ENCODE measurements around the gene MEPCE.
A peak's percentile ranks its signal among the peaks of the same experiment; 100 is the strongest.

Gene MEPCE

GRCh38 chr7:100457033-100457432 is 27.4 kb downstream of the MEPCE start:
- no peak for DNase-seq (ENCODE audit: low read depth in 2 of 2, low spot score in 1 of 2)

GRCh38 chr7:100464210-100464660 is 34.6 kb downstream of the MEPCE start, which contains the start of gene SPACDR:
Gene SPACDR (minus strand): TSS chr7:100464260. CDS start chr7:100464025, 235 bp downstream.
- DNase-seq (ENCODE audit: low read depth in 2 of 2, low spot score in 1 of 2), result no peak

GRCh38 chr7:100464791-100465190 is 35.2 kb downstream of the MEPCE start:
- no peak for DNase-seq (ENCODE audit: low read depth in 2 of 2, low spot score in 1 of 2)

- no peak for DNase-seq (ENCODE audit: low read depth in 2 of 2, low spot score in 1 of 2)
These were observed 35.7 kb downstream of the MEPCE start for GRCh38 chr7:100465299-100465698.

- no peak for DNase-seq (ENCODE audit: low read depth in 2 of 2, low spot score in 1 of 2)
These were observed 36.2 kb downstream of the MEPCE start for GRCh38 chr7:100465702-100466311.

GRCh38 chr7:100466653-100467605 is 37.3 kb downstream of the MEPCE start:
- DNase-seq (ENCODE audit: low read depth in 2 of 2, low spot score in 1 of 2), result no peak

- no peak for DNase-seq (ENCODE audit: low read depth in 2 of 2, low spot score in 1 of 2)
These were observed 38.2 kb downstream of the MEPCE start for GRCh38 chr7:100467638-100468373.

GRCh38 chr7:100469227-100470044 is 39.8 kb downstream of the MEPCE start:
- DNase-seq (ENCODE audit: low read depth in 2 of 2, low spot score in 1 of 2), result peak; percentile 50 to 67

GRCh38 chr7:100471021-100471420 is 41.4 kb downstream of the MEPCE start:
- no peak for DNase-seq (ENCODE audit: low read depth in 2 of 2, low spot score in 1 of 2)

- DNase-seq (ENCODE audit: low read depth in 2 of 2, low spot score in 1 of 2), result no peak
These were observed 42.7 kb downstream of the MEPCE start for GRCh38 chr7:100472121-100472851.

GRCh38 chr7:100472854-100473499 is 43.3 kb downstream of the MEPCE start:
- DNase-seq (ENCODE audit: low read depth in 2 of 2, low spot score in 1 of 2), result no peak

GRCh38 chr7:100475549-100475948 is 45.9 kb downstream of the MEPCE start:
- DNase-seq (ENCODE audit: low read depth in 2 of 2, low spot score in 1 of 2), result no peak

- DNase-seq (ENCODE audit: low read depth in 2 of 2, low spot score in 1 of 2), result no peak
These were observed 46.6 kb downstream of the MEPCE start for GRCh38 chr7:100476101-100476780.

GRCh38 chr7:100476903-100477870 is 47.6 kb downstream of the MEPCE start:
- no peak for DNase-seq (ENCODE audit: low read depth in 2 of 2, low spot score in 1 of 2)

GRCh38 chr7:100477871-100478267 is 48.2 kb downstream of the MEPCE start:
- DNase-seq (ENCODE audit: low read depth in 2 of 2, low spot score in 1 of 2), result no peak

- peak; percentile 72 to 81 for DNase-seq (ENCODE audit: low read depth in 2 of 2, low spot score in 1 of 2)
These were observed 49.5 kb downstream of the MEPCE start, which contains the start of gene TSC22D4 for GRCh38 chr7:100478958-100479660. Gene TSC22D4 (minus strand): TSS chr7:100479214. CDS start chr7:100478038, 1,176 bp downstream.

GRCh38 chr7:100481466-100481865 is 51.8 kb downstream of the MEPCE start:
- DNase-seq (ENCODE audit: low read depth in 2 of 2, low spot score in 1 of 2), result no peak

All from stimulated activated CD8-positive, alpha-beta memory T cell treated with anti-CD3 and anti-CD28 coated beads, Interleukin-4, amount 100 ng/mL, for 4 hours (primary cell).